WTC11 (cell line): Measurements from ENCODE around the gene SLC1A3. TPM values are rescaled to one million over a fixed set of nuclear protein-coding genes. Genes with fewer than 3 reads are reported as not detected.

Experiments used
- ATAC-seq: fragments of 200-7000 bp; cut with Tn5 transposase; 2 replicates; pipeline ENCODE4 v1.10.0; 2021; ENCODE audit warnings: mild to moderate bottlenecking, moderate library complexity
- CTCF ChIA-PET: fragments of 300-600 bp; sonication (Branson Sonifier 250); formaldehyde crosslinking; loops from one replicate; lab custom pipeline; 2021; ENCODE audit warnings: antibody characterized with exemption; lab: Charles Lee
- POLR2A ChIA-PET: fragments of 350-600 bp; sonication (Branson Sonifier 250); formaldehyde crosslinking; loops from one replicate; lab custom pipeline; 2021; ENCODE audit warnings: antibody characterized with exemption; lab: Charles Lee
- DNase-seq: peaks from one replicate; pipeline ENCODE4 v3.0.0; 2021; ENCODE audit warnings: low spot score
- H3K27ac Mint-ChIP-seq: 2 replicates; pipeline ENCODE4 v1.8.0; 2021; ENCODE audit warnings: mixed read lengths
- H3K27me3 Mint-ChIP-seq: 2 replicates; pipeline ENCODE4 v1.8.0; 2021; ENCODE audit warnings: low read depth, mild to moderate bottlenecking, moderate library complexity, mixed read lengths
- H3K36me3 Mint-ChIP-seq: 2 replicates; pipeline ENCODE4 v1.8.0; 2021; ENCODE audit warnings: mixed read lengths
- H3K4me1 Mint-ChIP-seq: 2 replicates; pipeline ENCODE4 v1.8.0; 2022; ENCODE audit warnings: mixed read lengths
- H3K4me3 Mint-ChIP-seq: 2 replicates; pipeline ENCODE4 v1.8.0; 2021; ENCODE audit warnings: mild to moderate bottlenecking, moderate library complexity, mixed read lengths
- H3K9me3 Mint-ChIP-seq: 2 replicates; pipeline ENCODE4 v1.8.0; 2021; ENCODE audit warnings: mixed read lengths
- ATF2 ChIP-seq: sonication (generic); formaldehyde crosslinking; IDR thresholded peaks from 2 replicates; pipeline ENCODE4 v1.8.1; 2022; ENCODE audit warnings: low read depth, missing genetic modification reagents, borderline replicate concordance
- CDX4 ChIP-seq: fragments of 250-450 bp; sonication (Bioruptor Pico); IDR thresholded peaks from 2 replicates; pipeline ENCODE4 v1.9.0; 2021; ENCODE audit warnings: moderate library complexity, mild to moderate bottlenecking, inconsistent platforms, borderline replicate concordance
- E2F5 ChIP-seq: sonication (generic); formaldehyde crosslinking; IDR thresholded peaks from 2 replicates; pipeline ENCODE4 v1.8.1; 2022; ENCODE audit warnings: mild to moderate bottlenecking, moderate library complexity, missing genetic modification reagents
- ELF4 ChIP-seq: sonication (generic); formaldehyde crosslinking; IDR thresholded peaks from 2 replicates; pipeline ENCODE4 v1.8.1; 2022; ENCODE audit warnings: low read depth, mild to moderate bottlenecking, moderate library complexity, missing genetic modification reagents
- FOXJ3 ChIP-seq: sonication (generic); formaldehyde crosslinking; IDR thresholded peaks from 2 replicates; pipeline ENCODE4 v1.9.0; 2021; ENCODE audit warnings: missing genetic modification reagents, mild to moderate bottlenecking, borderline replicate concordance
- HMGA2 ChIP-seq: fragments of 250-450 bp; sonication (Bioruptor Pico); IDR thresholded peaks from 2 replicates; pipeline ENCODE4 v1.4.0; 2021; ENCODE audit warnings: mild to moderate bottlenecking, moderate library complexity
- HMGXB4 ChIP-seq: sonication (generic); formaldehyde crosslinking; IDR thresholded peaks from 2 replicates; pipeline ENCODE4 v1.8.1; 2023; ENCODE audit warnings: mild to moderate bottlenecking, moderate library complexity, missing genetic modification reagents
- KAT7 ChIP-seq: sonication (generic); formaldehyde crosslinking; IDR thresholded peaks from 2 replicates; pipeline ENCODE4 v1.8.1; 2023; ENCODE audit warnings: missing genetic modification reagents, mild to moderate bottlenecking, borderline replicate concordance
- MAX ChIP-seq: sonication (generic); formaldehyde crosslinking; IDR thresholded peaks from 2 replicates; pipeline ENCODE4 v1.8.0; 2022; ENCODE audit warnings: mild to moderate bottlenecking, missing genetic modification reagents
- MLX ChIP-seq: sonication (generic); formaldehyde crosslinking; IDR thresholded peaks from 2 replicates; pipeline ENCODE4 v1.8.1; 2023; ENCODE audit warnings: mild to moderate bottlenecking, missing genetic modification reagents, moderate library complexity
- NR2C2 ChIP-seq: sonication (generic); formaldehyde crosslinking; IDR thresholded peaks from 2 replicates; pipeline ENCODE4 v1.8.0; 2022; ENCODE audit warnings: mild to moderate bottlenecking, missing genetic modification reagents
- RORB ChIP-seq: fragments of 250-450 bp; sonication (Bioruptor Pico); IDR thresholded peaks from 2 replicates; pipeline ENCODE4 v1.9.0; 2021; ENCODE audit warnings: mild to moderate bottlenecking
- SMAD3 ChIP-seq: sonication (generic); formaldehyde crosslinking; IDR thresholded peaks from 2 replicates; pipeline ENCODE4 v1.8.0; 2022; ENCODE audit warnings: missing genetic modification reagents, mild to moderate bottlenecking, borderline replicate concordance
- SOX15 ChIP-seq: fragments of 250-450 bp; sonication (Bioruptor Pico); IDR thresholded peaks from 2 replicates; pipeline ENCODE4 v1.9.0; 2021; ENCODE audit warnings: mild to moderate bottlenecking
- TEAD1 ChIP-seq: sonication (generic); formaldehyde crosslinking; IDR thresholded peaks from 2 replicates; pipeline ENCODE4 v1.8.0; 2022; ENCODE audit warnings: mild to moderate bottlenecking, missing genetic modification reagents
- TP53 ChIP-seq: sonication (generic); formaldehyde crosslinking; IDR thresholded peaks from 2 replicates; pipeline ENCODE4 v1.8.1; 2023; ENCODE audit warnings: mild to moderate bottlenecking, missing genetic modification reagents
- USF2 ChIP-seq: sonication (generic); formaldehyde crosslinking; IDR thresholded peaks from 2 replicates; pipeline ENCODE4 v1.8.1; 2023; ENCODE audit warnings: mild to moderate bottlenecking, missing genetic modification reagents, moderate library complexity
- ZNF232 ChIP-seq: sonication (generic); formaldehyde crosslinking; IDR thresholded peaks from 2 replicates; pipeline ENCODE4 v1.8.0; 2022; ENCODE audit warnings: mild to moderate bottlenecking, missing genetic modification reagents
- ZNF263 ChIP-seq: sonication (generic); formaldehyde crosslinking; IDR thresholded peaks from 2 replicates; pipeline ENCODE4 v1.8.1; 2022; ENCODE audit warnings: low read depth, mild to moderate bottlenecking, moderate library complexity, missing genetic modification reagents
- ZNF416 ChIP-seq: fragments of 250-450 bp; sonication (Bioruptor Pico); IDR thresholded peaks from 2 replicates; pipeline ENCODE4 v1.9.0; 2021; ENCODE audit warnings: mild to moderate bottlenecking, inconsistent platforms
- ZNF425 ChIP-seq: fragments of 250-450 bp; sonication (Bioruptor Pico); conservative IDR thresholded peaks from 2 replicates; pipeline ENCODE4 v1.9.0; 2021; ENCODE audit warnings: mild to moderate bottlenecking
- ZNF512 ChIP-seq: sonication (generic); formaldehyde crosslinking; IDR thresholded peaks from 2 replicates; pipeline ENCODE4 v1.8.1; 2022; ENCODE audit warnings: missing genetic modification reagents, borderline replicate concordance
- total RNA-seq: library from RNA; stranded (reverse); gene quantifications from 3 replicates; pipeline ENCODE4 v1.2.3, GENCODE V29; 2021

The SLC1A3 gene
- total RNA-seq, 1 experiment from 2014 or later: 77.9 TPM

- Mint-ChIP-seq H3K4me1 (peaks cover 5% of the 10 kb centered on the region), H3K9me3 (no peaks in the 10 kb centered on the region), H3K27me3 (no peaks in the 10 kb centered on the region; the same call in 1 of the 2 replicates), H3K27ac (no peak overlapping the region), H3K36me3 (no peaks in the 10 kb centered on the region), H3K4me3 (no peak overlapping the region)
- no peak for DNase-seq
- TF ChIP-seq ZNF232 (CRISPR knock-in tag): no peak
- TF ChIP-seq HMGA2 (CRISPR knock-in tag): no peak
- TF ChIP-seq ZNF425: no peak
- TF ChIP-seq RORB (CRISPR knock-in tag): no peak
- no peak for TF ChIP-seq MAX (CRISPR knock-in tag)
- TF ChIP-seq MLX: no peak
- no peak for TF ChIP-seq ZNF416 (CRISPR knock-in tag)
- TF ChIP-seq TP53: no peak
- no peak for TF ChIP-seq SMAD3 (CRISPR knock-in tag)
- no peak for TF ChIP-seq ZNF263 (CRISPR knock-in tag)
- TF ChIP-seq HMGXB4 (CRISPR knock-in tag): no peak
- no peak for TF ChIP-seq ZNF512 (CRISPR knock-in tag)
- no peak for TF ChIP-seq FOXJ3
- CTCF ChIA-PET: interaction anchor here (1.4 kb wide), 1 partner anchor 10 kb away, joined by 3 read pairs; no protein-coding TSS in a partner anchor
- no peak for ATAC-seq
- POLR2A ChIA-PET: no interaction called here
These were observed 20.7 kb upstream of the SLC1A3 start for GRCh38 chr5:36585701-36586100.

- Mint-ChIP-seq H3K27me3 (no peaks in the 10 kb centered on the region; the same call in 1 of the 2 replicates), H3K27ac (no peak overlapping the region), H3K36me3 (no peaks in the 10 kb centered on the region), H3K4me1 (peaks cover 17% of the 10 kb centered on the region), H3K9me3 (no peaks in the 10 kb centered on the region), H3K4me3 (no peak overlapping the region)
- no peak for ATAC-seq
- ChIA-PET CTCF (interaction anchor here (0.9 kb wide), 1 partner anchor 172 kb away, joined by 3 read pairs; no protein-coding TSS in a partner anchor), POLR2A (no interaction called here)
- no peak for DNase-seq
- no peak for TF ChIP-seq SOX15 (CRISPR knock-in tag)
- TF ChIP-seq SMAD3 (CRISPR knock-in tag): no peak
- no peak for TF ChIP-seq USF2 (CRISPR knock-in tag)
- no peak for TF ChIP-seq ATF2 (CRISPR knock-in tag)
- TF ChIP-seq TEAD1 (CRISPR knock-in tag): no peak
- no peak for TF ChIP-seq ELF4 (CRISPR knock-in tag)
- TF ChIP-seq KAT7 (CRISPR knock-in tag): no peak
- no peak for TF ChIP-seq CDX4 (CRISPR knock-in tag)
- no peak for TF ChIP-seq NR2C2 (CRISPR knock-in tag)
- TF ChIP-seq E2F5 (CRISPR knock-in tag): no peak
These were observed 19.1 kb upstream of the SLC1A3 start for GRCh38 chr5:36587354-36587753.
